ENCODE data around the gene TMEM214. TPM values are rescaled to one million over a fixed set of nuclear protein-coding genes. Genes with fewer than 3 reads are reported as not detected.

TMEM214 gene
- total RNA-seq, 4 donors from 2014 or later, result 26.7 to 47.7 (median 35.3) TPM

DNA sequence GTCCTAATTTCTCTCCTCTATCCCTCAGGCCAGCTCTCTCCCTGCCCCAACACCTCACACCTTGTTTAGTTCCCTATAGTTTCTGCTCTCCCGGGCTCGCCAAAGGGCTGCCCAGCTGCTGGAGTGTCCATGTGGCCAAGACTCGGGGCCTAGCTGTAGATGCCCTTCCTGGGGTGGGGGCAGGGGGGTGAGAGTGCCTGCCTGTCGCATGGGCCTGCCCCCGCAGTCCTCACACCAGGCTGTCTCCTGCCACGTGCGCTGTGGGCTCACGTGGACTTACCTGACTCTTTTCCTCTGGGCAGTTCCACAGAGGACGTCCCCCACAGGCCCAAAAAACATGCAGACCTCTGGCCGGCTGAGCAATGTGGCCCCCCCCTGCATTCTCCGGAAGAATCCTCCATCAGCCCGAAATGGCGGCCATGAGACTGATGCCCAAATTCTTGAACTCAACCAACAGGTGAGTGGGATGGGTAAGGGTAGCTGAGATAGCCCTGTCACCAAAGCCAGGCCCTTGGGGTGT is 7.4 kb upstream of the TMEM214 start:
- 79% methylated on average over 8 of the region's 13 CpGs for WGBS
- H3K4me3 ChIP-seq, result no peak overlapping the region
- no peaks in the 10 kb centered on the region for H3K9me3 ChIP-seq
- TF ChIP-seq POLR2AphosphoS5 (IDR thresholded peaks at IDR 0.05) (no peak), EP300 (IDR thresholded peaks at IDR 0.05) (no peak), POLR2A (IDR thresholded peaks at IDR 0.05; ENCODE audit: low read depth) (no peak)
- TF ChIP-seq, protein P1, sequence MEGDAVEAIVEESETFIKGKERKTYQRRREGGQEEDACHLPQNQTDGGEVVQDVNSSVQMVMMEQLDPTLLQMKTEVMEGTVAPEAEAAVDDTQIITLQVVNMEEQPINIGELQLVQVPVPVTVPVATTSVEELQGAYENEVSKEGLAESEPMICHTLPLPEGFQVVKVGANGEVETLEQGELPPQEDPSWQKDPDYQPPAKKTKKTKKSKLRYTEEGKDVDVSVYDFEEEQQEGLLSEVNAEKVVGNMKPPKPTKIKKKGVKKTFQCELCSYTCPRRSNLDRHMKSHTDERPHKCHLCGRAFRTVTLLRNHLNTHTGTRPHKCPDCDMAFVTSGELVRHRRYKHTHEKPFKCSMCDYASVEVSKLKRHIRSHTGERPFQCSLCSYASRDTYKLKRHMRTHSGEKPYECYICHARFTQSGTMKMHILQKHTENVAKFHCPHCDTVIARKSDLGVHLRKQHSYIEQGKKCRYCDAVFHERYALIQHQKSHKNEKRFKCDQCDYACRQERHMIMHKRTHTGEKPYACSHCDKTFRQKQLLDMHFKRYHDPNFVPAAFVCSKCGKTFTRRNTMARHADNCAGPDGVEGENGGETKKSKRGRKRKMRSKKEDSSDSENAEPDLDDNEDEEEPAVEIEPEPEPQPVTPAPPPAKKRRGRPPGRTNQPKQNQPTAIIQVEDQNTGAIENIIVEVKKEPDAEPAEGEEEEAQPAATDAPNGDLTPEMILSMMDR (IDR thresholded peaks at IDR 0.05), result no peak
- H3K27me3 ChIP-seq, result no peaks in the 10 kb centered on the region
- peaks cover 8 to 73% (median 65%) of the 10 kb centered on the region in 4 donors for H3K36me3 ChIP-seq
- intact Hi-C loops (cut with DNase I), result no loop called here
- no peak overlapping the region for H3K27ac ChIP-seq (replicated peaks in 1 of 4)
- peaks cover 0 to 10% (median 4%) of the 10 kb centered on the region in 4 donors for H3K4me1 ChIP-seq
- no peak for DNase-seq (ENCODE audit: extremely low spot score)

GRCh38 chr2:27025861-27026851 is 6.6 kb upstream of the TMEM214 start:
- no peak for DNase-seq (ENCODE audit: extremely low spot score)
- H3K9me3 ChIP-seq, result no peaks in the 10 kb centered on the region
- intact Hi-C loops (cut with DNase I), result no loop called here
- H3K4me3 ChIP-seq, result no peak overlapping the region
- H3K27me3 ChIP-seq, result no peaks in the 10 kb centered on the region
- WGBS, result 83% methylated on average over 16 of the region's 24 CpGs
- TF ChIP-seq POLR2AphosphoS5 (IDR thresholded peaks at IDR 0.05), result no peak
- TF ChIP-seq, protein P1 (IDR thresholded peaks at IDR 0.05), result no peak
- TF ChIP-seq POLR2A (IDR thresholded peaks at IDR 0.05; ENCODE audit: low read depth), result no peak
- TF ChIP-seq EP300 (IDR thresholded peaks at IDR 0.05), result no peak
- H3K4me1 ChIP-seq, result peaks cover 0 to 8% (median under 1%) of the 10 kb centered on the region in 4 donors
- no peak overlapping the region for H3K27ac ChIP-seq (replicated peaks in 1 of 4)
- H3K36me3 ChIP-seq, result peaks cover 8 to 73% (median 65%) of the 10 kb centered on the region in 4 donors

DNA sequence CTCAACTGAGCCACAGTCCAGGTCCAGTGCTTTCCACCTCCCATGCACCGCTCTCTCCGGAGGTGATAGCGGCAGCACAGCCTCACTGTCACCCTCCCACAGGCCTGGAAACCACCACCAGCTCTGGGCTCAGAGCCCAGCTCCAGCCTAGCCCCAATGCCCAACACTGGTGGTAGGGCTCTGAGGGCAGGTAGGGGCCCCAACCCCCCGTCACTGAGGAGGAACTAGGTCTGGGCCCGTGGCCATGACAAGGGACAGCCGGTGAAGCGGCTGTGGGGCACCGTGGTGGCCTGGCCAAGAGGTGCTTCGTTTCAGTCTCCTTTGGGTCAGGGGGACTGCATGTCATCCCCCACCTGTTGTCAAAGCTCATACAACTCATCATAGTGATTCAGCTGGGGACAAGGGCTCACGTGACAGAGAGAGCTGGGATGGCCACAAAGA is 5.5 kb upstream of the TMEM214 start:
- no peak for TF ChIP-seq POLR2A (IDR thresholded peaks at IDR 0.05; ENCODE audit: low read depth)
- TF ChIP-seq EP300 (IDR thresholded peaks at IDR 0.05), result no peak
- no peak for TF ChIP-seq POLR2AphosphoS5 (IDR thresholded peaks at IDR 0.05)
- TF ChIP-seq, protein P1 (IDR thresholded peaks at IDR 0.05), result no peak
- no peak overlapping the region for H3K4me3 ChIP-seq
- H3K36me3 ChIP-seq, result peaks cover 8 to 69% (median 60%) of the 10 kb centered on the region in 4 donors
- H3K9me3 ChIP-seq, result no peaks in the 10 kb centered on the region
- no peaks in the 10 kb centered on the region for H3K27me3 ChIP-seq
- no peak overlapping the region for H3K27ac ChIP-seq (replicated peaks in 1 of 4)
- peaks cover 0 to 17% (median 5%) of the 10 kb centered on the region in 4 donors for H3K4me1 ChIP-seq
- WGBS, result 86% methylated on average over 5 of the region's 10 CpGs
- intact Hi-C loops (cut with DNase I), result no loop called here
- DNase-seq (ENCODE audit: extremely low spot score), result no peak

DNA sequence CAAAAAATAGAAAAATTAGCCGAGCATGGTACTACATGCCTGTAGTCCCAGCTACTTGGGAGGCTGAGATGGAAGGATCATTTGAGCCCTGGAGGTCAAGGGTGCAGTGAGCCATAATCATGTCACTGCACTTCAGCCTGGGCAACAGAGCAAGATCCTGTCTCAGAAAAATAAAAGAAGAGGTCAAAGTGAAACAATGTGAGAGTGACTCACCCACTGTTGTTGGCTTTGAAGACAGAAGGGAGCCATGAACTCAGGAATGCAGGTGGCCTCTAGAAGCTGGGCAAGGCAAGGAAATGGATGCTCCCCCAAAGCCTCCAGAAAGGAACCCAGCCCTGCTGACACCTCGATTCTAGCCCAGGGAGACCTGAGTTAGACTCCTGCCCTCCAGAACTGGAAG is 3.7 kb upstream of the TMEM214 start:
- TF ChIP-seq POLR2AphosphoS5 (IDR thresholded peaks at IDR 0.05) (no peak), EP300 (IDR thresholded peaks at IDR 0.05) (no peak), POLR2A (IDR thresholded peaks at IDR 0.05; ENCODE audit: low read depth) (no peak)
- TF ChIP-seq, protein P1 (IDR thresholded peaks at IDR 0.05), result no peak
- H3K27me3 ChIP-seq, result no peaks in the 10 kb centered on the region
- 95% methylated on average over 2 of the region's 2 CpGs for WGBS
- H3K36me3 ChIP-seq, result peaks cover 0 to 51% (median 43%) of the 10 kb centered on the region in 4 donors
- intact Hi-C loops (cut with DNase I), result no loop called here
- no peak overlapping the region for H3K27ac ChIP-seq (replicated peaks in 1 of 4)
- no peak for DNase-seq (ENCODE audit: extremely low spot score)
- H3K4me1 ChIP-seq, result peaks cover 6 to 28% (median 18%) of the 10 kb centered on the region in 4 donors
- H3K9me3 ChIP-seq, result no peaks in the 10 kb centered on the region
- no peak overlapping the region for H3K4me3 ChIP-seq

Data from esophagus muscularis mucosa (tissue), 4 donors.